Measurements from ENCODE around the gene ANKRD22.

Gene ANKRD22

DNA sequence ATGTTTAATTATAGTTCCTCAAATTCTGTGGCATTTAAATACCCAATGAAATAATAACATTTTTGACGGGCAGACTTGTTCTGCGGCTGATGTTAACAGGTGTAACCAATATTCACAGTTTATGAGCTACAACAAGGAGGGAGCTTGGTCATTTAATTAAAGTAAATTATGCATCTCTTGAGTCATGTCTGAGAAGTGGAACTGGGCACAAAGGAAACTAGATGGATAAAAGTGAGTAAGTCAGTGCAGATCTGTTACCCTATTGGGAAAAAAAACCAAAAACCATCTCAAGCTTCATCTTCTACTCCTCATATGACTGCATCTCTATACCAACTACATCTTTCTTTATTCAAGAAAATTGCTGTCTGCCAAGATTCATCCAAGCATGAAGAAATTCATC is 24.0 kb downstream of the ANKRD22 start:
- no peaks in the 10 kb centered on the region for H3K79me2 ChIP-seq (ENCODE audit: control insufficient read depth, insufficient read depth, low read length, poor library complexity)
- WGBS (ENCODE audit: extremely low coverage, insufficient coverage, insufficient read length): no CpG with 5 or more reads among the region's 2 CpGs

DNA sequence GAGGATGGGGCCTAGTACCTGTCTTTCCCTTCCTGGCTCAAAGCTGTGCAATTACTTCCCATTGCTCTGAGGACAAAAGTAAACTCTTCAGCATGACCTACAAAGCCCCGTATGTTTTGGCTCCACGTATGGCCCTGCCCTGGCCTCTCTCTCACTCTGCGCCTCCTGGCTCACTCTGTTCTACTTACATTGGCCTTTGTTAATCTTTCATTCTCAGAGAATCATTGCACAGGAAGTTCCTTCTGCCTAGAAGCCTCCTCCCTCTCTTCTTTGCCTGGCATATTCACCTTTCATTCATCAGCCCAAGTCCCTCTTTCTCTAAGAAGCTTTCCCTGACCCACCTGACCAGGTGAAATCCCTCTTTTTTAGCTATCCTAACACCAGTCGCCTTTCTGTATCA is 25.3 kb downstream of the ANKRD22 start:
- no CpG with 5 or more reads among the region's 4 CpGs for WGBS (ENCODE audit: extremely low coverage, insufficient coverage, insufficient read length)
- no peak for DNase-seq
- H3K9ac ChIP-seq (ENCODE audit: low read length): no peak overlapping the region

More for the DNA sequence above, 24.0 kb downstream of the ANKRD22 start:
- no peak overlapping the region for H2AFZ ChIP-seq (ENCODE audit: insufficient read depth, low read length, poor library complexity)
- H2BK12ac ChIP-seq (ENCODE audit: low read length): no peak overlapping the region
- DNase-seq: no peak
- H3K27ac ChIP-seq (ENCODE audit: low read depth, low read length): no peak overlapping the region
- H3K23ac ChIP-seq (ENCODE audit: low read length): no peak overlapping the region
- H3K4me3 ChIP-seq (ENCODE audit: low read depth, low read length): no peak overlapping the region
- H4K12ac ChIP-seq (ENCODE audit: low read depth, low read length): no peak overlapping the region
- no peak overlapping the region for H2AK5ac ChIP-seq (ENCODE audit: low read length)
- H3K18ac ChIP-seq (ENCODE audit: low read length): no peak overlapping the region
- H3K4ac ChIP-seq (ENCODE audit: low read depth, low read length): no peak overlapping the region
- H4K8ac ChIP-seq (ENCODE audit: low read depth, low read length): no peak overlapping the region
- H2BK120ac ChIP-seq (ENCODE audit: insufficient read depth, low read length, poor library complexity): no peak overlapping the region
- H3K9ac ChIP-seq (ENCODE audit: low read length): no peak overlapping the region
- no peak overlapping the region for H3K4me2 ChIP-seq (ENCODE audit: low read length)
- H4K91ac ChIP-seq (ENCODE audit: low read depth, low read length): no peak overlapping the region
- no peaks in the 10 kb centered on the region for H3K36me3 ChIP-seq (ENCODE audit: control insufficient read depth in 1 of 2, insufficient read depth in 2 of 2, low read length in 2 of 2)
- no peak overlapping the region for H2BK5ac ChIP-seq (ENCODE audit: low read depth, low read length, poor library complexity)
- H3K14ac ChIP-seq (ENCODE audit: low read length): no peak overlapping the region
- H3K9me3 ChIP-seq (ENCODE audit: insufficient read depth, low read depth, low read length): no peaks in the 10 kb centered on the region
- H3K27me3 ChIP-seq (ENCODE audit: insufficient read depth, low read length): no peaks in the 10 kb centered on the region
- H3K79me1 ChIP-seq (ENCODE audit: low read length): no peaks in the 10 kb centered on the region
- no peaks in the 10 kb centered on the region for H3K4me1 ChIP-seq (ENCODE audit: control insufficient read depth in 1 of 2, insufficient read depth in 2 of 2, low read length in 2 of 2)

DNA sequence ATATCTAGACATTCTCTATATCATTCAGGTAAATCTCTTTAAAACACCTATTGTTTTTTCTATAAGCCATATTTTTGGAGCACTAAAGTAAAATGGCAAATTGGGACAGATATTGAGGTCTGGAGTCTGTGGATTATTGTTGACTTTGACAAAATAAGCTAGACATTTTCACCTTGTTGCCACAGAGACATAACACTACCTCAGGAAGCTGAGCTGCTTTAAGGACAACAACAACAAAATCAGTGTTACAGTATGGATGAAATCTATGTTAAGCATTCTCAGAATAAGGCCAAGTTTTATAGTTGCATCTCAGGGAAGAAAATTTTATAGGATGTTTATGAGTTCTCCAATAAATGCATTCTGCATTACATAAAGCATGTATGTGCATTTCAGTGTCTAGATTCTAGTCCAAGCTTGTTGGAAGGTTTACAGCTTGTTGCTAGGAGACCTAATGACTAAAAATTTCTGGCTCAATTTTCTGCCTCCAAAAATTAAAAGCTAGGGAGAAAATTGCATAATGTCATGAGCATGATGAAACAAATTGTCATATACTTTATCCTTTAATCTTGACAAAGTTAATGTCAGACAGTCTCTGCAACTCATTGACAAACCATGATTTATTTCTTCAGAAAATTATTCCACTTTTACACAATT is 30.8 kb downstream of the ANKRD22 start:
- Histone ChIP-seq H3K4me3 (ENCODE audit: low read depth, low read length) (no peak overlapping the region), H2AK5ac (ENCODE audit: low read length) (no peak overlapping the region), H3K18ac (ENCODE audit: low read length) (no peak overlapping the region), H3K79me1 (ENCODE audit: low read length) (no peaks in the 10 kb centered on the region), H3K4ac (ENCODE audit: low read depth, low read length) (no peak overlapping the region), H3K27me3 (ENCODE audit: insufficient read depth, low read length) (no peaks in the 10 kb centered on the region), H3K4me1 (ENCODE audit: control insufficient read depth in 1 of 2, insufficient read depth in 2 of 2, low read length in 2 of 2) (no peaks in the 10 kb centered on the region), H3K4me2 (ENCODE audit: low read length) (no peak overlapping the region), H2AFZ (ENCODE audit: insufficient read depth, low read length, poor library complexity) (no peak overlapping the region), H2BK120ac (ENCODE audit: insufficient read depth, low read length, poor library complexity) (no peak overlapping the region), H4K8ac (ENCODE audit: low read depth, low read length) (no peak overlapping the region), H4K12ac (ENCODE audit: low read depth, low read length) (no peak overlapping the region), H3K27ac (ENCODE audit: low read depth, low read length) (no peak overlapping the region), H2BK12ac (ENCODE audit: low read length) (no peak overlapping the region), H3K9me3 (ENCODE audit: insufficient read depth, low read depth, low read length) (no peaks in the 10 kb centered on the region), H3K23ac (ENCODE audit: low read length) (no peak overlapping the region), H3K36me3 (ENCODE audit: control insufficient read depth in 1 of 2, insufficient read depth in 2 of 2, low read length in 2 of 2) (no peaks in the 10 kb centered on the region), H4K91ac (ENCODE audit: low read depth, low read length) (no peak overlapping the region), H2BK5ac (ENCODE audit: low read depth, low read length, poor library complexity) (no peak overlapping the region), H3K14ac (ENCODE audit: low read length) (no peak overlapping the region), H3K79me2 (ENCODE audit: control insufficient read depth, insufficient read depth, low read length, poor library complexity) (no peaks in the 10 kb centered on the region), H3K9ac (ENCODE audit: low read length) (no peak overlapping the region)
- DNase-seq: no peak

More for the DNA sequence above, 25.3 kb downstream of the ANKRD22 start:
- Histone ChIP-seq H4K91ac (ENCODE audit: low read depth, low read length) (no peak overlapping the region), H4K8ac (ENCODE audit: low read depth, low read length) (no peak overlapping the region), H3K36me3 (ENCODE audit: control insufficient read depth in 1 of 2, insufficient read depth in 2 of 2, low read length in 2 of 2) (no peaks in the 10 kb centered on the region), H2BK12ac (ENCODE audit: low read length) (no peak overlapping the region), H4K12ac (ENCODE audit: low read depth, low read length) (no peak overlapping the region), H3K18ac (ENCODE audit: low read length) (no peak overlapping the region), H3K4me1 (ENCODE audit: control insufficient read depth in 1 of 2, insufficient read depth in 2 of 2, low read length in 2 of 2) (no peaks in the 10 kb centered on the region), H3K79me2 (ENCODE audit: control insufficient read depth, insufficient read depth, low read length, poor library complexity) (no peaks in the 10 kb centered on the region), H3K23ac (ENCODE audit: low read length) (no peak overlapping the region), H3K4me2 (ENCODE audit: low read length) (no peak overlapping the region), H3K4ac (ENCODE audit: low read depth, low read length) (no peak overlapping the region), H2BK5ac (ENCODE audit: low read depth, low read length, poor library complexity) (no peak overlapping the region), H3K79me1 (ENCODE audit: low read length) (no peaks in the 10 kb centered on the region), H3K27ac (ENCODE audit: low read depth, low read length) (no peak overlapping the region), H3K4me3 (ENCODE audit: low read depth, low read length) (no peak overlapping the region), H3K9me3 (ENCODE audit: insufficient read depth, low read depth, low read length) (no peaks in the 10 kb centered on the region), H2AK5ac (ENCODE audit: low read length) (no peak overlapping the region), H2BK120ac (ENCODE audit: insufficient read depth, low read length, poor library complexity) (no peak overlapping the region), H2AFZ (ENCODE audit: insufficient read depth, low read length, poor library complexity) (no peak overlapping the region), H3K27me3 (ENCODE audit: insufficient read depth, low read length) (no peaks in the 10 kb centered on the region), H3K14ac (ENCODE audit: low read length) (no peak overlapping the region)

DNA sequence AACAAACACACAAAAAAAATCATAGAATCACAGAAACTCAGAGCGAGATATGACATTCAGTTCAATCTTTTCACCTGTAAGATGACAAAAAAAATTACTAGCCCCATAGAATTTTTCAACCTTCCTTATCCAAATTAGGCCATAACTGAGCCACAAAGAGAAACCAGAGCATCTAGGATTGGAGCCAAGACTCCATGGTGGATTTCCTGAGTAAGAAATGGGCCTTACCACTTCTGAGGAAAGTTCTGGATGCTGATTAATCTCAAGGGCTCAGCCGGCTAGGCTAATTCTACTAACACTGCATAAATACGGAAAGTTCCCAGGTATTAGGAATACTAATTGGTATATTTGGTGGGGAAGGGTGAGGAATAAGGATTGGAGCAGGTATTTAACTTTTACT is 32.4 kb downstream of the ANKRD22 start:
- no peak for DNase-seq
- Histone ChIP-seq H2BK5ac (ENCODE audit: low read depth, low read length, poor library complexity) (no peak overlapping the region), H3K27ac (ENCODE audit: low read depth, low read length) (no peak overlapping the region), H2AFZ (ENCODE audit: insufficient read depth, low read length, poor library complexity) (no peak overlapping the region), H2BK120ac (ENCODE audit: insufficient read depth, low read length, poor library complexity) (no peak overlapping the region), H3K14ac (ENCODE audit: low read length) (no peak overlapping the region), H3K18ac (ENCODE audit: low read length) (no peak overlapping the region), H3K79me1 (ENCODE audit: low read length) (no peaks in the 10 kb centered on the region), H3K9ac (ENCODE audit: low read length) (no peak overlapping the region), H3K79me2 (ENCODE audit: control insufficient read depth, insufficient read depth, low read length, poor library complexity) (no peaks in the 10 kb centered on the region), H3K23ac (ENCODE audit: low read length) (no peak overlapping the region), H3K4me3 (ENCODE audit: low read depth, low read length) (no peak overlapping the region), H3K27me3 (ENCODE audit: insufficient read depth, low read length) (no peaks in the 10 kb centered on the region), H3K4ac (ENCODE audit: low read depth, low read length) (no peak overlapping the region), H4K8ac (ENCODE audit: low read depth, low read length) (no peak overlapping the region), H3K36me3 (ENCODE audit: control insufficient read depth in 1 of 2, insufficient read depth in 2 of 2, low read length in 2 of 2) (no peaks in the 10 kb centered on the region), H3K9me3 (ENCODE audit: insufficient read depth, low read depth, low read length) (no peaks in the 10 kb centered on the region), H3K4me2 (ENCODE audit: low read length) (no peak overlapping the region), H4K12ac (ENCODE audit: low read depth, low read length) (no peak overlapping the region), H2AK5ac (ENCODE audit: low read length) (no peak overlapping the region), H4K91ac (ENCODE audit: low read depth, low read length) (no peak overlapping the region), H3K4me1 (ENCODE audit: control insufficient read depth in 1 of 2, insufficient read depth in 2 of 2, low read length in 2 of 2) (no peaks in the 10 kb centered on the region), H2BK12ac (ENCODE audit: low read length) (no peak overlapping the region)
- WGBS (ENCODE audit: extremely low coverage, insufficient coverage, insufficient read length): no CpG with 5 or more reads among the region's 3 CpGs
